DOHH2 (cell line): ENCODE data around the gene ADGRG2.

Experiments
- H3F3A ChIP-seq: fragments of 200-600 bp; sonication (generic), shearing (Covaris generic); 2 replicates; pipeline ENCODE4 v1.6.0; 2016; ENCODE audit warnings: antibody characterized with exemption, mild to moderate bottlenecking; ENCODE audit not compliant: control insufficient read depth, insufficient read depth
- H3K27ac ChIP-seq: fragments of 200-600 bp; sonication (generic); 2 replicates; pipeline ENCODE4 v1.5.1; 2014; ENCODE audit warnings: low read depth, mild to moderate bottlenecking, low read length, moderate library complexity
- H3K27me3 ChIP-seq: fragments of 200-600 bp; sonication (generic); 2 replicates; pipeline ENCODE4 v1.6.1; 2014; ENCODE audit warnings: mild to moderate bottlenecking, low read length, mixed read lengths; ENCODE audit not compliant: control insufficient read depth
- H3K36me3 ChIP-seq: fragments of 200-600 bp; sonication (generic); 2 replicates; pipeline ENCODE4 v1.6.1; 2014; ENCODE audit warnings: mild to moderate bottlenecking, low read length, moderate library complexity, mixed read lengths; ENCODE audit not compliant: control insufficient read depth
- H3K4me1 ChIP-seq: fragments of 200-600 bp; sonication (generic); 2 replicates; pipeline ENCODE4 v1.6.1; 2014; ENCODE audit warnings: mild to moderate bottlenecking, low read length, mixed read lengths; ENCODE audit not compliant: control insufficient read depth
- H3K4me2 ChIP-seq: fragments of 200-600 bp; sonication (generic); 2 replicates; pipeline ENCODE4 v1.6.0; 2014; ENCODE audit warnings: mild to moderate bottlenecking, low read length, moderate library complexity
- H3K4me3 ChIP-seq: fragments of 200-600 bp; sonication (generic); 2 replicates; pipeline ENCODE4 v1.5.1; 2014; ENCODE audit warnings: mild to moderate bottlenecking, low read length, mixed read lengths
- H3K79me2 ChIP-seq: fragments of 200-600 bp; sonication (generic); 2 replicates; pipeline ENCODE4 v1.6.1; 2014; ENCODE audit warnings: mild to moderate bottlenecking, low read length, mixed read lengths; ENCODE audit not compliant: control insufficient read depth
- H3K9me2 ChIP-seq: fragments of 200-600 bp; sonication (generic); replicated peaks from 2 replicates; pipeline ENCODE4 v1.6.1; 2014; ENCODE audit warnings: mild to moderate bottlenecking, low read length, mixed read lengths; ENCODE audit not compliant: control insufficient read depth
- H3K9me3 ChIP-seq: fragments of 200-600 bp; sonication (generic); 2 replicates; pipeline ENCODE4 v1.6.1; 2014; ENCODE audit warnings: antibody characterized with exemption, low read length, mixed read lengths; ENCODE audit not compliant: control insufficient read depth, insufficient read depth
- H4K20me1 ChIP-seq: fragments of 200-600 bp; sonication (generic); 2 replicates; pipeline ENCODE4 v1.6.0; 2014; ENCODE audit warnings: low read depth, mild to moderate bottlenecking, antibody characterized with exemption, low read length, moderate library complexity; ENCODE audit not compliant: control insufficient read depth, insufficient read depth
- CTCF ChIP-seq: fragments of 200-600 bp; sonication (generic); IDR thresholded peaks from one replicate; pipeline ENCODE4 v1.5.1; 2014; ENCODE audit warnings: antibody characterized with exemption, mild to moderate bottlenecking, low read depth, low read length; ENCODE audit not compliant: poor library complexity, severe bottlenecking
- EZH2phosphoT487 ChIP-seq: fragments of 200-600 bp; sonication (generic); IDR thresholded peaks from 2 replicates; pipeline ENCODE4 v1.6.1; 2017; ENCODE audit warnings: borderline replicate concordance, mild to moderate bottlenecking, antibody characterized with exemption, low read length, moderate library complexity, mixed read lengths

Gene ADGRG2

GRCh38 chrX:19122641-19123009 is 357 bp upstream of the ADGRG2 start:
- no peaks in the 10 kb centered on the region for H3K36me3 ChIP-seq
- TF ChIP-seq EZH2phosphoT487: no peak
- TF ChIP-seq CTCF: no peak
- H3K4me2 ChIP-seq: no peak overlapping the region
- H3K9me3 ChIP-seq: no peaks in the 10 kb centered on the region
- no peak overlapping the region for H3K27ac ChIP-seq
- H3K4me1 ChIP-seq: no peaks in the 10 kb centered on the region
- H4K20me1 ChIP-seq: no peaks in the 10 kb centered on the region
- no peaks in the 10 kb centered on the region for H3K27me3 ChIP-seq
- H3K79me2 ChIP-seq: no peaks in the 10 kb centered on the region
- H3K9me2 ChIP-seq: no peaks in the 10 kb centered on the region
- H3F3A ChIP-seq: no peaks in the 10 kb centered on the region
- no peak overlapping the region for H3K4me3 ChIP-seq

DNA sequence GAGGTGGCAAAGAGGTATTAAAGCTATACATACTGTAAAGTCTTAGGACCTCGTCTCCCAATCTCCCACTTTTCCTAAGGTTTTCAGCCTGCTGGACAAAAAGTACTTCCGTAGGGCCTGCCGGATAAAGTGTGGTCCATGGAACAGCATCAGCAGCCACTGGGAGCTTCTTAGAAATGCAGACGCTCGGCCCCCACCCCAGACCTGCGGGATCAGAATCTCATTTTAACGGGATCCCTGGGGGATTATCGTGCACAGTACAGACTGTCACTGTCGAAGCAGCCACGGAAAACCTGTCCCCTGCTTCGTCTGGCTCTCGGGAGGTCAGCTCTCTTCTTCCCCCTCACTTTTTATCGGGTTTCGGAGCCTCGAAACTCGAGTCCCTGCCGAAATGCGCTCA is 802 bp downstream of the ADGRG2 start:
- H4K20me1 ChIP-seq: no peaks in the 10 kb centered on the region
- H3K27ac ChIP-seq: no peak overlapping the region
- H3K27me3 ChIP-seq: no peaks in the 10 kb centered on the region
- no peaks in the 10 kb centered on the region for H3K9me3 ChIP-seq
- no peaks in the 10 kb centered on the region for H3K79me2 ChIP-seq
- no peaks in the 10 kb centered on the region for H3K36me3 ChIP-seq
- H3K9me2 ChIP-seq: no peaks in the 10 kb centered on the region
- no peaks in the 10 kb centered on the region for H3F3A ChIP-seq
- H3K4me1 ChIP-seq: no peaks in the 10 kb centered on the region
- TF ChIP-seq CTCF (no peak), EZH2phosphoT487 (no peak)
- no peak overlapping the region for H3K4me2 ChIP-seq
- H3K4me3 ChIP-seq: no peak overlapping the region

GRCh38 chrX:19110642-19111041 is 11.6 kb downstream of the ADGRG2 start:
- Histone ChIP-seq H3K27ac (no peak overlapping the region), H3K9me2 (no peaks in the 10 kb centered on the region), H3K4me3 (no peak overlapping the region), H4K20me1 (no peaks in the 10 kb centered on the region), H3K4me1 (no peaks in the 10 kb centered on the region), H3K27me3 (no peaks in the 10 kb centered on the region), H3K36me3 (no peaks in the 10 kb centered on the region), H3K9me3 (no peaks in the 10 kb centered on the region), H3K4me2 (no peak overlapping the region), H3K79me2 (no peaks in the 10 kb centered on the region), H3F3A (no peaks in the 10 kb centered on the region)
- TF ChIP-seq CTCF: no peak
- TF ChIP-seq EZH2phosphoT487: no peak

DNA sequence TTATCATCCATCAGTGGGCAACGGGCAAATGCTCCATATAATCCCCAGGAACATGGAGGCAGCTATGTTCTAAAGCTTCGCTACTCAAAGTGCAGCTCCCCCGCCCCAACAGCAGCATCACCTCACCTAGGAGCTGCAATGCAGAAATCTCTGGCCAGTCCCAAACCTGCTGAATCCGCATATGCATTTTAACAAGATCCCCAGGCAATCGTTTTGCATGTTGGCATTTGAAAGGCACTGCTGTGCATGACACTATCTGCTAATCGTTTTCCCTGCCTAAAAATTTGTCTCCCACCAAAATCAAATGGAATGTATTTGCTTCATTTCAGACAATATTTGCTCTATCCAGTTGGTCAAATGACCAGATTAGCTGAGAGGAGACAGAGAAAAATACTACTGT is 15.2 kb downstream of the ADGRG2 start:
- Histone ChIP-seq H3K4me3 (no peak overlapping the region), H3K9me3 (no peaks in the 10 kb centered on the region), H3F3A (no peaks in the 10 kb centered on the region), H3K27ac (no peak overlapping the region), H3K4me2 (no peak overlapping the region), H4K20me1 (no peaks in the 10 kb centered on the region), H3K4me1 (no peaks in the 10 kb centered on the region), H3K79me2 (no peaks in the 10 kb centered on the region), H3K36me3 (no peaks in the 10 kb centered on the region), H3K9me2 (no peaks in the 10 kb centered on the region), H3K27me3 (no peaks in the 10 kb centered on the region)
- TF ChIP-seq EZH2phosphoT487 (no peak), CTCF (no peak)
